ENCODE measurements around the gene TBC1D16. TPM values are rescaled to one million over a fixed set of nuclear protein-coding genes. Genes with fewer than 3 reads are reported as not detected.

Gene TBC1D16
- total RNA-seq, 1 donor from 2014 or later, result 55.6 TPM

GRCh38 chr17:79943347-79944241 lies 92.1 kb downstream of the TBC1D16 start:
- no peak overlapping the region for H3K4me3 ChIP-seq
- no peaks in the 10 kb centered on the region for H3K4me1 ChIP-seq
- intact Hi-C loops (cut with DNase I), result no loop called here
- H3K27ac ChIP-seq, result no peak overlapping the region
- peaks cover 55 to 80% of the 10 kb centered on the region in 2 donors for H3K36me3 ChIP-seq
- no peak for TF ChIP-seq CTCF (IDR thresholded peaks at IDR 0.05)
- no peaks in the 10 kb centered on the region for H3K9me3 ChIP-seq
- peak; percentile 3 to 56 for DNase-seq (ENCODE audit: low spot score in 2 of 2)
- H3K27me3 ChIP-seq, result no peaks in the 10 kb centered on the region

- DNase-seq (ENCODE audit: low spot score in 2 of 2), result peak; percentile 5 to 64
- H3K27me3 ChIP-seq, result no peaks in the 10 kb centered on the region
- H3K9me3 ChIP-seq, result no peaks in the 10 kb centered on the region
- TF ChIP-seq CTCF (IDR thresholded peaks at IDR 0.05), result no peak
- H3K4me1 ChIP-seq, result no peaks in the 10 kb centered on the region
- intact Hi-C loops (cut with DNase I), result no loop called here
- H3K4me3 ChIP-seq, result no peak overlapping the region
- H3K27ac ChIP-seq, result no peak overlapping the region
- peaks cover 49 to 73% of the 10 kb centered on the region in 2 donors for H3K36me3 ChIP-seq
These were observed 92.9 kb downstream of the TBC1D16 start for GRCh38 chr17:79942591-79943346.

- H3K36me3 ChIP-seq, result peaks cover 45 to 67% of the 10 kb centered on the region in 2 donors
- no peaks in the 10 kb centered on the region for H3K27me3 ChIP-seq
- no peaks in the 10 kb centered on the region for H3K4me1 ChIP-seq
- no peak overlapping the region for H3K4me3 ChIP-seq
- TF ChIP-seq CTCF (IDR thresholded peaks at IDR 0.05), result no peak
- intact Hi-C loops (cut with DNase I), result no loop called here
- H3K9me3 ChIP-seq, result no peaks in the 10 kb centered on the region
- no peak for DNase-seq (ENCODE audit: low spot score in 2 of 2)
- no peak overlapping the region for H3K27ac ChIP-seq
These were observed 93.7 kb downstream of the TBC1D16 start for GRCh38 chr17:79942011-79942405.

- no peaks in the 10 kb centered on the region for H3K9me3 ChIP-seq
- H3K27me3 ChIP-seq, result no peaks in the 10 kb centered on the region
- DNase-seq (ENCODE audit: low spot score in 2 of 2), result no peak
- H3K4me3 ChIP-seq, result no peak overlapping the region
- intact Hi-C loops (cut with DNase I), result no loop called here
- peaks cover 41 to 62% of the 10 kb centered on the region in 2 donors for H3K36me3 ChIP-seq
- TF ChIP-seq CTCF (IDR thresholded peaks at IDR 0.05), result no peak
- no peak overlapping the region for H3K27ac ChIP-seq
- H3K4me1 ChIP-seq, result no peaks in the 10 kb centered on the region
These were observed 94.3 kb downstream of the TBC1D16 start for GRCh38 chr17:79941088-79942010.

- no peak for TF ChIP-seq CTCF (IDR thresholded peaks at IDR 0.05)
- Histone ChIP-seq H3K4me1 (no peaks in the 10 kb centered on the region), H3K36me3 (peaks cover 39 to 56% of the 10 kb centered on the region in 2 donors), H3K27me3 (no peaks in the 10 kb centered on the region), H3K9me3 (no peaks in the 10 kb centered on the region), H3K27ac (no peak overlapping the region), H3K4me3 (no peak overlapping the region)
- DNase-seq (ENCODE audit: low spot score in 2 of 2), result no peak
- intact Hi-C loops (cut with DNase I), result no loop called here
These were observed 95.1 kb downstream of the TBC1D16 start for GRCh38 chr17:79940459-79941087.
